Testis (tissue), 3 donors: Measurements from ENCODE around the gene TCF3. TPM values are rescaled to one million over a fixed set of nuclear protein-coding genes. Genes with fewer than 3 reads are reported as not detected.

ENCODE experiments used
- DNase-seq: peaks from one replicate; pipeline ENCODE4 v3.0.0-alpha.2; 2019
- H3K27ac ChIP-seq, 2 donors: fragments of 200-600 bp; sonication (generic); one replicate each; pipeline ENCODE4 v1.5.1; 2019
- H3K27me3 ChIP-seq: fragments of 200-600 bp; sonication (generic); one replicate; pipeline ENCODE4 v1.5.1; 2019
- H3K36me3 ChIP-seq: fragments of 200-600 bp; sonication (generic); one replicate; pipeline ENCODE4 v1.5.1; 2017; ENCODE audit warnings: low read depth; ENCODE audit errors: missing control alignments
- H3K4me1 ChIP-seq: fragments of 200-600 bp; sonication (generic); one replicate; pipeline ENCODE4 v1.5.1; 2019
- H3K4me3 ChIP-seq, 2 donors: fragments of 200-600 bp; sonication (generic); one replicate each; pipeline ENCODE4 v1.5.1; 2017 to 2019
- H3K9me3 ChIP-seq: fragments of 200-600 bp; sonication (generic); one replicate; pipeline ENCODE4 v1.5.1; 2017
- CTCF ChIP-seq, 3 experiments: fragments of 450-650 bp in 2 of 3; fragments of 200-600 bp in 1 of 3; sonication (generic) in 1 of 3; IDR thresholded peaks; one replicate each; pipeline ENCODE4 v1.5.1; 2016 to 2019; ENCODE audit warnings: antibody characterized with exemption in 3 of 3, mild to moderate bottlenecking in 2 of 3, moderate library complexity in 1 of 3
- POLR2A ChIP-seq: fragments of 450-650 bp; IDR thresholded peaks from one replicate; pipeline ENCODE4 v1.6.1; 2017; ENCODE audit warnings: antibody characterized with exemption, mild to moderate bottlenecking, moderate library complexity
- WGBS, 2 donors: methylation state at CpG; one replicate each; pipeline ENCODE4 v1.1.5; 2018; 5-methylcytosine and 5-hydroxymethylcytosine counted together
- intact Hi-C: fragments of 100-400 bp; cut with DNase I; formaldehyde crosslinking; loops from one replicate; pipeline ENCODE4 v1.15.1; 2023; ENCODE audit warnings: low total_unique reads
- polyA plus RNA-seq: library from polyadenylated mRNA; stranded (reverse); fragments of 350-450 nt; fragmentation: Illumina TruSeq; extraction: RNeasy Lipid Tissue Mini Kit (QIAGEN cat#74804); gene quantifications from one replicate; pipeline ENCODE4 v1.2.3, GENCODE V29; 2014; ENCODE audit warnings: low read depth, low replicate concordance; ENCODE audit not compliant: insufficient read depth
- small RNA-seq, 2 donors: library from RNA; depleted of rRNA; stranded (forward); fragments of <200 nt; gene quantifications; one replicate each; pipeline ENCODE3, GENCODE V24; 2016
- total RNA-seq, 2 donors: library from RNA; depleted of rRNA; stranded (reverse); fragments of >200 nt; gene quantifications; one replicate each; pipeline ENCODE4 v1.2.3, GENCODE V29; 2016

TCF3 gene
- total and polyA plus RNA-seq, 3 donors from 2014 or later: 157 to 423 (median 330) TPM

- H3K4me1 ChIP-seq: no peaks in the 10 kb centered on the region
- H3K36me3 ChIP-seq: no peaks in the 10 kb centered on the region
- no peak for DNase-seq
- H3K9me3 ChIP-seq: no peaks in the 10 kb centered on the region
- H3K27ac ChIP-seq: no peak overlapping the region
- intact Hi-C loops: no loop called here
- H3K27me3 ChIP-seq: no peaks in the 10 kb centered on the region
- TF ChIP-seq POLR2A (no peak), CTCF (IDR thresholded peaks at IDR 0.05) (no peak)
- no peak overlapping the region for H3K4me3 ChIP-seq
- WGBS, 2 donors: 51 to 57% methylated on average over 13 to 25 of the region's 25 CpGs
Measured at GRCh38 chr19:1560286-1560882, 92.0 kb downstream of the TCF3 start.

Small RNA genes lying within 50 kb of the gene (small RNA-seq; reads per million reads assigned to genes)
- gene AC005943.2 (0 reads per million in 2 donors), gene RN7SL477P (0 reads per million in 2 donors), gene RNU6-1223P (0 reads per million in 2 donors)

Other genes starting within 250 kb of the TCF3 start
- 10 to 100 TPM; 97.9 to 99.6 TPM for gene DAZAP1, start 245.0 kb downstream of the TCF3 start, total RNA-seq
- 215 TPM for gene DAZAP1, start 245.0 kb downstream of the TCF3 start, polyA plus RNA-seq
- 1,000 to 10,000 TPM; 1,248 to 1,750 TPM for gene RPS15, start 214.2 kb downstream of the TCF3 start, total RNA-seq
- 768 TPM for gene RPS15, start 214.2 kb downstream of the TCF3 start, polyA plus RNA-seq
- gene APC2, start 202.5 kb downstream of the TCF3 start, total RNA-seq: 1 to 10 TPM; 4.6 to 5.9 TPM
- gene APC2, start 202.5 kb downstream of the TCF3 start, polyA plus RNA-seq: 2.8 TPM
- 10 to 100 TPM; 55.4 to 72.5 TPM for gene C19orf25, start 173.4 kb downstream of the TCF3 start, total RNA-seq
- 39.3 TPM for gene C19orf25, start 173.4 kb downstream of the TCF3 start, polyA plus RNA-seq
- gene PCSK4, start 162.3 kb downstream of the TCF3 start, total RNA-seq: 100 to 1,000 TPM; 108 to 203 TPM
- 179 TPM for gene PCSK4, start 162.3 kb downstream of the TCF3 start, polyA plus RNA-seq
- gene REEP6, start 161.4 kb downstream of the TCF3 start, total RNA-seq: 100 to 1,000 TPM; 429 to 454 TPM
- 386 TPM for gene REEP6, start 161.4 kb downstream of the TCF3 start, polyA plus RNA-seq
- 10 to 100 TPM; 10.7 to 17.9 TPM for gene ADAMTSL5, start 139.6 kb downstream of the TCF3 start, total RNA-seq
- gene ADAMTSL5, start 139.6 kb downstream of the TCF3 start, polyA plus RNA-seq: 7.2 TPM
- gene PLK5, start 128.5 kb downstream of the TCF3 start, total RNA-seq: 10 to 100 TPM; 13.4 to 31.5 TPM
- 2.4 TPM for gene PLK5, start 128.5 kb downstream of the TCF3 start, polyA plus RNA-seq
- gene MEX3D, start 84.3 kb downstream of the TCF3 start, total RNA-seq: 100 to 1,000 TPM; 127 to 211 TPM
- 45.6 TPM for gene MEX3D, start 84.3 kb downstream of the TCF3 start, polyA plus RNA-seq
- 100 to 1,000 TPM; 146 to 153 TPM for gene MBD3, start 59.8 kb downstream of the TCF3 start, total RNA-seq
- 78.3 TPM for gene MBD3, start 59.8 kb downstream of the TCF3 start, polyA plus RNA-seq
- 10 to 100 TPM; 45.8 to 60.8 TPM for gene UQCR11, start 47.2 kb downstream of the TCF3 start, total RNA-seq
- 105 TPM for gene UQCR11, start 47.2 kb downstream of the TCF3 start, polyA plus RNA-seq
- gene ONECUT3, start 100.9 kb upstream of the TCF3 start, total RNA-seq: under 1 TPM; 0.25 to 0.39 TPM
- gene ONECUT3, start 100.9 kb upstream of the TCF3 start, polyA plus RNA-seq: 0.13 TPM
- gene ATP8B3, start 159.7 kb upstream of the TCF3 start, total RNA-seq: 10 to 100 TPM; 33.2 to 38.0 TPM
- gene ATP8B3, start 159.7 kb upstream of the TCF3 start, polyA plus RNA-seq: 84.2 TPM
- 100 to 1,000 TPM; 149 to 200 TPM for gene REXO1, start 195.9 kb upstream of the TCF3 start, total RNA-seq
- 104 TPM for gene REXO1, start 195.9 kb upstream of the TCF3 start, polyA plus RNA-seq
- 10 to 100 TPM; 14.7 to 26.5 TPM for gene KLF16, start 211.0 kb upstream of the TCF3 start, total RNA-seq
- gene KLF16, start 211.0 kb upstream of the TCF3 start, polyA plus RNA-seq: 13.3 TPM
- gene ABHD17A, start 232.9 kb upstream of the TCF3 start, total RNA-seq: 100 to 1,000 TPM; 127 to 140 TPM
- gene ABHD17A, start 232.9 kb upstream of the TCF3 start, polyA plus RNA-seq: 51.1 TPM